ENCODE data around the gene MAP1LC3B. TPM values are rescaled to one million over a fixed set of nuclear protein-coding genes. Genes with fewer than 3 reads are reported as not detected.
A peak's percentile ranks its signal among the peaks of the same experiment; 100 is the strongest.

Gene MAP1LC3B
- total RNA-seq, 1 experiment from 2014 or later: 72.3 TPM

GRCh38 chr16:87390641-87391323 is 1.4 kb upstream of the MAP1LC3B start:
- no peak for TF ChIP-seq CTCF (IDR thresholded peaks at IDR 0.05; ENCODE audit: insufficient read depth in 1 of 2, low read depth in 1 of 2, low read length in 1 of 2, severe bottlenecking in 1 of 2, unreplicated experiment in 1 of 2)
- H3K4me3 ChIP-seq (ENCODE audit: low read depth, low read length): peak overlapping the region; percentile 51
- CTCF ChIA-PET: no interaction called here
- Mint-ChIP-seq H3K4me3 (ENCODE audit: unreplicated experiment) (peak overlapping the region; percentile 87), H3K36me3 (ENCODE audit: insufficient read depth, unreplicated experiment) (peaks cover 51% of the 10 kb centered on the region), H3K4me1 (ENCODE audit: low read depth, unreplicated experiment) (peaks cover 46% of the 10 kb centered on the region), H3K27me3 (ENCODE audit: insufficient read depth, unreplicated experiment) (no peaks in the 10 kb centered on the region), H3K9me3 (ENCODE audit: unreplicated experiment) (no peaks in the 10 kb centered on the region), H3K27ac (ENCODE audit: unreplicated experiment) (peak overlapping the region; percentile 95)
- no peaks in the 10 kb centered on the region for H3K36me3 ChIP-seq (ENCODE audit: control insufficient read depth, insufficient read depth, low read length)
- no TSS peak for BruUV-seq (replicated peaks)
- H3K9me3 ChIP-seq: no peaks in the 10 kb centered on the region
- H3K27me3 ChIP-seq (replicated peaks; ENCODE audit: control insufficient read depth, insufficient read depth, low read length): no peaks in the 10 kb centered on the region
- peak in 1 of 2 experiments; percentile 14 for DNase-seq
- POLR2A ChIA-PET: no interaction called here
- H3K4me1 ChIP-seq: peaks cover 26% of the 10 kb centered on the region
- intact Hi-C loops (cut with micrococcal nuclease; ENCODE audit: unreplicated experiment): loop anchor here (5.0 kb wide), 3 partner anchors 102 to 482 kb away; partner anchors contain the start of gene ZCCHC14

GRCh38 chr16:87391324-87391949 is 699 bp upstream of the MAP1LC3B start:
- Mint-ChIP-seq H3K27ac (ENCODE audit: unreplicated experiment) (peak overlapping the region; percentile 95), H3K9me3 (ENCODE audit: unreplicated experiment) (no peaks in the 10 kb centered on the region), H3K27me3 (ENCODE audit: insufficient read depth, unreplicated experiment) (no peaks in the 10 kb centered on the region), H3K4me1 (ENCODE audit: low read depth, unreplicated experiment) (peaks cover 46% of the 10 kb centered on the region), H3K36me3 (ENCODE audit: insufficient read depth, unreplicated experiment) (peaks cover 51% of the 10 kb centered on the region), H3K4me3 (ENCODE audit: unreplicated experiment) (peak overlapping the region; percentile 87)
- TSS peak; percentile 82 for BruUV-seq (replicated peaks)
- peaks cover 26% of the 10 kb centered on the region for H3K4me1 ChIP-seq
- intact Hi-C loops (cut with micrococcal nuclease; ENCODE audit: unreplicated experiment): loop anchor here (5.0 kb wide), 3 partner anchors 101 to 481 kb away; partner anchors contain the start of gene ZCCHC14
- ChIA-PET CTCF (no interaction called here), POLR2A (no interaction called here)
- no peaks in the 10 kb centered on the region for H3K9me3 ChIP-seq
- peak; percentile 71 to 77 for DNase-seq
- peak overlapping the region; percentile 51 for H3K4me3 ChIP-seq (ENCODE audit: low read depth, low read length)
- TF ChIP-seq CTCF (IDR thresholded peaks at IDR 0.05; ENCODE audit: insufficient read depth in 1 of 2, low read depth in 1 of 2, low read length in 1 of 2, severe bottlenecking in 1 of 2, unreplicated experiment in 1 of 2): no peak
- H3K27me3 ChIP-seq (replicated peaks; ENCODE audit: control insufficient read depth, insufficient read depth, low read length): no peaks in the 10 kb centered on the region
- H3K36me3 ChIP-seq (ENCODE audit: control insufficient read depth, insufficient read depth, low read length): no peaks in the 10 kb centered on the region

GRCh38 chr16:87392821-87393679 is 914 bp downstream of the MAP1LC3B start:
- no peaks in the 10 kb centered on the region for H3K36me3 ChIP-seq (ENCODE audit: control insufficient read depth, insufficient read depth, low read length)
- BruUV-seq (replicated peaks): TSS peak; percentile 48
- no peaks in the 10 kb centered on the region for H3K9me3 Mint-ChIP-seq (ENCODE audit: unreplicated experiment)
- H3K36me3 Mint-ChIP-seq (ENCODE audit: insufficient read depth, unreplicated experiment): peaks cover 50% of the 10 kb centered on the region
- H3K4me3 Mint-ChIP-seq (ENCODE audit: unreplicated experiment): peak overlapping the region; percentile 86
- H3K27ac Mint-ChIP-seq (ENCODE audit: unreplicated experiment): peak overlapping the region; percentile 85
- DNase-seq: peak; percentile 57 to 63
- ChIA-PET CTCF (interaction anchor here (0.9 to 1.7 kb wide), 4 partner anchors 9 to 68 kb away, joined by 3 to 6 read pairs (median 4); partner anchors contain the start of gene FBXO31), POLR2A (interaction anchor here (1.0 kb wide), 1 partner anchor 9 kb away, joined by 8 read pairs; the partner anchor contains the start of gene FBXO31)
- no peaks in the 10 kb centered on the region for H3K27me3 Mint-ChIP-seq (ENCODE audit: insufficient read depth, unreplicated experiment)
- intact Hi-C loops (cut with micrococcal nuclease; ENCODE audit: unreplicated experiment): loop anchor here (1.0 to 5.0 kb wide), 4 partner anchors 9 to 479 kb away; partner anchors contain the start of gene ZCCHC14
- H3K4me1 Mint-ChIP-seq (ENCODE audit: low read depth, unreplicated experiment): peaks cover 31% of the 10 kb centered on the region
- TF ChIP-seq CTCF (IDR thresholded peaks at IDR 0.05; ENCODE audit: insufficient read depth in 1 of 2, low read depth in 1 of 2, low read length in 1 of 2, severe bottlenecking in 1 of 2, unreplicated experiment in 1 of 2): peak in 1 of 2 experiments; percentile 15
- peak overlapping the region; percentile 81 for H3K4me3 ChIP-seq (ENCODE audit: low read depth, low read length)
- H3K27me3 ChIP-seq (replicated peaks; ENCODE audit: control insufficient read depth, insufficient read depth, low read length): no peaks in the 10 kb centered on the region
- H3K4me1 ChIP-seq: peaks cover 16% of the 10 kb centered on the region
- H3K9me3 ChIP-seq: no peaks in the 10 kb centered on the region
